Mesendoderm (in vitro differentiated cells): ENCODE results near the gene THAP8.

Experiments
- DNase-seq: peaks from one replicate; pipeline ENCODE4 v3.0.0; 2013
- H2AK5ac ChIP-seq: 2 replicates; pipeline ENCODE4 v1.6.1; 2013; ENCODE audit warnings: low read length, inconsistent platforms
- H2BK120ac ChIP-seq: 2 replicates; pipeline ENCODE4 v1.6.1; 2013; ENCODE audit warnings: low read depth, mild to moderate bottlenecking, low read length, moderate library complexity, mixed read lengths
- H2BK15ac ChIP-seq: replicated peaks from 2 replicates; pipeline ENCODE4 v1.6.1; 2013; ENCODE audit warnings: low read depth, mild to moderate bottlenecking, moderate library complexity
- H2BK5ac ChIP-seq: 2 replicates; pipeline ENCODE4 v1.6.1; 2013; ENCODE audit warnings: low read length, inconsistent platforms
- H3K18ac ChIP-seq: 2 replicates; pipeline ENCODE4 v1.6.1; 2013; ENCODE audit warnings: mild to moderate bottlenecking, low read length, mixed read lengths
- H3K23ac ChIP-seq: one replicate; pipeline ENCODE4 v1.6.1; 2013; ENCODE audit warnings: low read length
- H3K27ac ChIP-seq: 2 replicates; pipeline ENCODE4 v1.5.1; 2013; ENCODE audit warnings: low read depth, mild to moderate bottlenecking, inconsistent platforms, low read length, moderate library complexity
- H3K27me3 ChIP-seq: 2 replicates; pipeline ENCODE4 v1.6.1; 2013; ENCODE audit warnings: low read length, control low read depth, mild to moderate bottlenecking, inconsistent platforms; ENCODE audit not compliant: insufficient read depth, poor library complexity
- H3K36me3 ChIP-seq: 2 replicates; pipeline ENCODE4 v1.6.1; 2013; ENCODE audit warnings: low read length, inconsistent platforms; ENCODE audit not compliant: control insufficient read depth, insufficient read depth
- H3K4ac ChIP-seq: one replicate; pipeline ENCODE4 v1.6.1; 2013; ENCODE audit warnings: low read depth, mild to moderate bottlenecking, low read length, moderate library complexity
- H3K4me1 ChIP-seq: 2 replicates; pipeline ENCODE4 v1.6.1; 2013; ENCODE audit warnings: low read depth, low read length, inconsistent platforms; ENCODE audit not compliant: control insufficient read depth
- H3K4me2 ChIP-seq: 2 replicates; pipeline ENCODE4 v1.6.1; 2013; ENCODE audit warnings: low read length
- H3K4me3 ChIP-seq: 2 replicates; pipeline ENCODE4 v1.5.1; 2013; ENCODE audit warnings: mild to moderate bottlenecking, low read length
- H3K56ac ChIP-seq: one replicate; pipeline ENCODE4 v1.6.1; 2013; ENCODE audit warnings: low read length
- H3K79me1 ChIP-seq: 2 replicates; pipeline ENCODE4 v1.6.1; 2013; ENCODE audit warnings: low read length, inconsistent platforms
- H3K79me2 ChIP-seq: 2 replicates; pipeline ENCODE4 v1.6.1; 2013; ENCODE audit warnings: mild to moderate bottlenecking, low read length; ENCODE audit not compliant: control insufficient read depth, insufficient read depth
- H3K9ac ChIP-seq: 2 replicates; pipeline ENCODE4 v1.6.1; 2013; ENCODE audit warnings: low read length, inconsistent platforms
- H4K5ac ChIP-seq: one replicate; pipeline ENCODE4 v1.6.1; 2013; ENCODE audit warnings: low read length
- H4K8ac ChIP-seq: one replicate; pipeline ENCODE4 v1.6.1; 2013; ENCODE audit warnings: low read depth, mild to moderate bottlenecking, control low read depth, low read length, moderate library complexity
- WGBS: extraction: QIAGEN DNeasy Blood & Tissue Kit; methylation state at CpG from one replicate; pipeline ENCODE4 v1.1.7; 2013; ENCODE audit warnings: low lambda C conversion rate, missing lambda C conversion rate; ENCODE audit not compliant: insufficient coverage; ENCODE audit errors: extremely low coverage; 5-methylcytosine and 5-hydroxymethylcytosine counted together

THAP8 gene

DNA sequence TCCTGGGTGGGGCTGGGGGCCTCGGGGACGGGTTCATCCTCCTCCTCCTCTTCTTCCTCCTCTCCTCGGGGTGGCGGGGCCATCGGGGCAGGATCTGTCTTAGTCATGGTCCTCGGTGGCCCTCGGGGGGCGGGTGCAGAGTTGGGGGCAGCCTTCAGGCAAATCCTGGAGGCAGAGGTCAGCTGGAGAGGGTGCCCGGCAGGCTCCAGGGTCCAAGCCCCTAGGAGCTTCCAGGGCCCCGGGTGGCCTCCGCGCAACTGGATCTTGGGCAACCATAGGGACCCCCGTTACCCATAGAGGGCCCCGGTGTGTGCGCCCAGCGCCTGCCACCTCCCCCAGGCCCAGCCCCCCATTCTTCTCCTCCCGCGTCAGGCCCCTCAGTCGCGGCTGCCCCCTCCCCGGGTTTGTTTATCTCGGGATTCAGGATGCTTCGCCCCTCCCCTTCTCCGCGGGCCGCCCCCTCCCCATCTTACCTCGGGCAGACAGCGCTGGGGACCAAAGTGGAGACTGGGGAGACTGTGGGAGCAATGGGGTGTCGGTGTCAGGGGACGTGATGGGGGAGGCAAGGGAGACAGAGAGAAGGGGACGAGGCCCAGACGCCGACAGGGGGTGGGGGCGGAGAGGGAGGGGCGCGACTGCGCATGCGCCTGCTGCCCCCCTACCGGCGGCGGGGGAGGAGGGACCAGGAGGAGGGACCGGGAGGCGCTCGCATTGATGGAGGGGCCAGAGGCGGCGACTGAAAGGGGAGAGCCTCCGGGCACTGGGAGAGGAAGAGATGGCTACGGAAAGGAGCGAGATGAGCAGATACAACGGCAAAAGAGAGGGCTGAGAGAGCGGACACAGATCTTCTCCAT lies 21.6 kb downstream of the THAP8 start, which contains the start of gene CLIP3:
TSS of gene CLIP3 (minus strand) at position 623 of the 854 bp plus-strand sequence. CDS start at position 107, 516 bp downstream.
- Histone ChIP-seq H3K27me3 (no peaks in the 10 kb centered on the region), H2AK5ac (no peak within 1 kb of the TSS), H3K4me2 (peak within 1 kb of the TSS; percentile 80), H3K4ac (no peak within 1 kb of the TSS), H2BK120ac (no peak within 1 kb of the TSS), H4K5ac (no peak within 1 kb of the TSS), H3K18ac (no peak within 1 kb of the TSS), H3K27ac (no peak within 1 kb of the TSS), H3K4me3 (peak within 1 kb of the TSS; percentile 72), H2BK15ac (no peak within 1 kb of the TSS), H3K79me1 (no peaks in the 10 kb centered on the region), H3K79me2 (no peaks in the 10 kb centered on the region), H2BK5ac (no peak within 1 kb of the TSS), H3K9ac (peak within 1 kb of the TSS; percentile 59), H4K8ac (peak within 1 kb of the TSS; percentile 57), H3K36me3 (no peaks in the 10 kb centered on the region), H3K4me1 (no peaks in the 10 kb centered on the region), H3K56ac (peak within 1 kb of the TSS; percentile 81), H3K23ac (no peak within 1 kb of the TSS)
- no CpG with 5 or more reads among the region's 51 CpGs for WGBS
- DNase-seq: peak; percentile 77

DNA sequence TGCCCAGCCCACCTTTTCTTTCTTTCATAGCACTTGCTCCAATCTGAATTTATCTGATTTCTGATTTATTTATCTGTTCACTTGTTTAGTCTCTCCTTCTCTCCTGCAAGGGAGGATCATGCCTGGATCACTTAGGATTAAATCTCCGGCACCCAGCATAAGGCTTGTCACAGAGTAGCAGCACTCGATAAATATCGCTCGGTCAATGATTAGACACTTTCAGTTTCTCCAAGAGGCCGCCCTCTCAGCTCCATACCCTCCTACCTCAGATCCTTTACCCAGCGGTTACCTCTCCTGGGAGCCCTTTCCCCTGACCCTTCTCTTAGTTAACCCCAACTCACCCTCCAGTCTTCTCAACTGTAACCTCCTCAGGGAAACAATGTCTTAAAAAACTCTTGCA lies 22.8 kb downstream of the THAP8 start:
- Histone ChIP-seq H2AK5ac (no peak overlapping the region), H2BK5ac (no peak overlapping the region), H2BK120ac (no peak overlapping the region), H3K18ac (no peak overlapping the region), H3K56ac (no peak overlapping the region), H3K4ac (no peak overlapping the region), H3K36me3 (no peaks in the 10 kb centered on the region), H3K4me2 (no peak overlapping the region), H3K27me3 (no peaks in the 10 kb centered on the region), H3K4me1 (no peaks in the 10 kb centered on the region), H4K5ac (no peak overlapping the region), H2BK15ac (no peak overlapping the region), H3K23ac (no peak overlapping the region), H4K8ac (no peak overlapping the region), H3K79me1 (no peaks in the 10 kb centered on the region), H3K9ac (no peak overlapping the region), H3K79me2 (no peaks in the 10 kb centered on the region), H3K4me3 (no peak overlapping the region), H3K27ac (no peak overlapping the region)
- no peak for DNase-seq
- whole genome bisulfite sequencing: no CpG with 5 or more reads among the region's 6 CpGs

DNA sequence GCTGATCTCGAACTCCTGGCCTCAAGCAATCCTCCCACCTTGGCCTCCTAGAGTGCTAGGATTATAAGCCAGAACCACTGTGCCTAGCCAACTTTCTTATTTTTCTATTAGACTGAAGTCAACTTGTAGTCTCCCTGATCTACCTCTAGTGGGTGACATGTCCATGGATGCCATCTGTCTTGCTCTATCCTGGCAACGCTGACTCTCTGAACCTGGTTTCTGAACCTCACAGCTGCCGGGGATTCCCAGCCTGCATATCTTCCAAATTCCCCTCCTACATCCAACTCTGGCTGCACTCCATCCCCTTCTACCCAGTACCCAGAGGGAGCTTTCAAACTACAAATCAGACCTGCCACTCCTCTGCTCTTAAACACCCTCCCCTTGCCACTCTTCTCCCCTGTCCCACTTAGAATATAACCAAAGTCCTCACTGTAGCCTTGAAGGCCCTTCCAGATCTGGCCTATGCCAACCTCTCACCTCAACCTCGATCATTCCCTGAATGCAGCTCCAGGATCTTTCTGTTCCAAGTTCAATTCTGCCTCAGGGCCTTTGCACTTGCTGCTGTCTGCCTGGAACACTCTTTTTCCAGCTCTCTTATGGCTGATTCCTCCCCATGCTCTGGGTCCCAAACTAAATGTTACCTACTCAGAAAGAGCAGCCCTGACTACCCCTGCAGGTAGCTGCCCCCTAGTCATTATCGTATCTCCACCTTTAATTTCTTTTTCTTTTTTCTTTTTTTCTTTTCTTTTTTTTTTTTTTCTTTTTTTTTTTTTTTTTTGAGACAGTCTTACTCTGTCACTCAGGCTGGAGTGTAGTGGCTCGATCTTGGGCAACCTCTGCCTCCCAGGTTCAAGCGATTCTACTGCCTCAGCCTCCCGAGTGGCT lies 23.6 kb downstream of the THAP8 start:
- Histone ChIP-seq H2BK120ac (no peak overlapping the region), H2AK5ac (no peak overlapping the region), H3K36me3 (no peaks in the 10 kb centered on the region), H3K4ac (no peak overlapping the region), H3K9ac (no peak overlapping the region), H3K4me2 (no peak overlapping the region), H3K79me1 (no peaks in the 10 kb centered on the region), H3K4me1 (no peaks in the 10 kb centered on the region), H3K27ac (no peak overlapping the region), H3K18ac (no peak overlapping the region), H2BK15ac (no peak overlapping the region), H2BK5ac (no peak overlapping the region), H3K56ac (no peak overlapping the region), H3K79me2 (no peaks in the 10 kb centered on the region), H3K23ac (no peak overlapping the region), H4K8ac (no peak overlapping the region), H3K27me3 (no peaks in the 10 kb centered on the region), H3K4me3 (no peak overlapping the region), H4K5ac (no peak overlapping the region)
- no CpG with 5 or more reads among the region's 8 CpGs for WGBS
- DNase-seq: peak; percentile 14

DNA sequence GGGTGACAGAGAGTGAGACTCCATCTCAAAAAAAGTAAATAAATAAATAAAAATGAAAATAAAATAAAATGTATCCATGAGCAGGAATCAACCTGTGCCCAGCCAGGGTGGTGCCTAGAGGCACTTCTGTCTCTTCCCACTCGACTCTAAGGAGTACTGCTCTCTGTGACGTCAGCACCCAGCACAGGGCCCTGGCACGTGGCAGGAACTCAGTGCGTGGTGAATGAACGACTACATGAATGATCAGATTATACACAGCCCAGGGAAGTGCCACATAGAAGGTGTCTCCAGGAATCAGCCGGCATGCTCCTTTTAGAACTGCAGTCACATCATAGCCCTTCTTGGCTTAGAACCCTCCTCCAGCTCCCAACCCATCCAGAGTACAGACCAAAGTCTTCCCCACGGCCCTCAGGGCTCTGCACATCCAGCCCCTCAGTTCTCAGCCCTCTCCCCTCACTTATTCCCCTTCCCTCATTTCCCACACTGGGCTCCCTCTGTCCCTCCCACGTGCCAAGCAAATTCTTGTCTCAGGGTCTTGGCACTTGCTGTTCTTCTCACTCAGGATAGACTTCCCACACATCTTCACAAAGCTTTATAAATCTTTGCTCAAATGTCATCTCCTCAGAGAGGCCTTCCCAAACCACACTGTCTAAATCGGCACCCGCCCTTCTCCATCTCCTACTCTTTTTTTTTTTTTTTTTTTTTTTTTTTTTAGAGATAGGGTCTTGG lies 25.6 kb downstream of the THAP8 start:
- H3K9ac ChIP-seq: no peak overlapping the region
- H4K5ac ChIP-seq: no peak overlapping the region
- no peak overlapping the region for H3K56ac ChIP-seq
- H3K27me3 ChIP-seq: no peaks in the 10 kb centered on the region
- no peak overlapping the region for H3K4me2 ChIP-seq
- H3K18ac ChIP-seq: no peak overlapping the region
- no peak overlapping the region for H2BK120ac ChIP-seq
- no peaks in the 10 kb centered on the region for H3K36me3 ChIP-seq
- no peak overlapping the region for H3K4ac ChIP-seq
- H2AK5ac ChIP-seq: no peak overlapping the region
- no peak overlapping the region for H3K23ac ChIP-seq
- no peak overlapping the region for H3K27ac ChIP-seq
- no peaks in the 10 kb centered on the region for H3K79me1 ChIP-seq
- whole genome bisulfite sequencing: no CpG with 5 or more reads among the region's 10 CpGs
- no peaks in the 10 kb centered on the region for H3K4me1 ChIP-seq
- H2BK15ac ChIP-seq: no peak overlapping the region
- no peak overlapping the region for H2BK5ac ChIP-seq
- no peak overlapping the region for H3K4me3 ChIP-seq
- H3K79me2 ChIP-seq: no peaks in the 10 kb centered on the region
- no peak overlapping the region for H4K8ac ChIP-seq
- DNase-seq: no peak

DNA sequence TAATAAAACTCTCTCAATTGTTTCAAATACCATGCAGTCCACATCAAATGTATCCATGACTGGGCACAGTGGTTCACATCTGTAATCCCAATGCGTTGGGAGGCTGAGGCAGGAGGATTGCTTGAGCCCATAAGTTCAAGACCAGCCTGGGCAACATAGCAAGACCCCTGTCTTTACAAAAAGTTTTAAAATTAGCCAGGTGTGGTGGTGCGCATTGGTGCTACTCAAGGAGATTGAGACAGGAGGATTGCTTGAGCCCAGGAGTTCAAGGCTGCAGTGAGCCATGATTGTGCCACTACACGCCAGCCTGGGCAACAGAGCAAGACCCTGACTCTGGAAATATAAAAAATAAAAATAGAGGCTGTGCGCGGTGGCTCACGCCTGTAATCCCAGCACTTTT lies 26.4 kb downstream of the THAP8 start:
- H3K27ac ChIP-seq: no peak overlapping the region
- no peak for DNase-seq
- no peaks in the 10 kb centered on the region for H3K79me1 ChIP-seq
- H3K36me3 ChIP-seq: peaks cover 2% of the 10 kb centered on the region
- no peak overlapping the region for H3K4me2 ChIP-seq
- H3K18ac ChIP-seq: no peak overlapping the region
- no peak overlapping the region for H3K23ac ChIP-seq
- H2BK15ac ChIP-seq: no peak overlapping the region
- no peak overlapping the region for H4K8ac ChIP-seq
- no peak overlapping the region for H3K4me3 ChIP-seq
- H2BK120ac ChIP-seq: no peak overlapping the region
- no peaks in the 10 kb centered on the region for H3K4me1 ChIP-seq
- WGBS: no CpG with 5 or more reads among the region's 6 CpGs
- no peak overlapping the region for H3K9ac ChIP-seq
- H3K56ac ChIP-seq: no peak overlapping the region
- no peak overlapping the region for H3K4ac ChIP-seq
- H2BK5ac ChIP-seq: no peak overlapping the region
- H2AK5ac ChIP-seq: no peak overlapping the region
- no peaks in the 10 kb centered on the region for H3K79me2 ChIP-seq
- H4K5ac ChIP-seq: no peak overlapping the region
- no peaks in the 10 kb centered on the region for H3K27me3 ChIP-seq
